ENCODE measurements around the gene WDR7.

The WDR7 gene

DNA sequence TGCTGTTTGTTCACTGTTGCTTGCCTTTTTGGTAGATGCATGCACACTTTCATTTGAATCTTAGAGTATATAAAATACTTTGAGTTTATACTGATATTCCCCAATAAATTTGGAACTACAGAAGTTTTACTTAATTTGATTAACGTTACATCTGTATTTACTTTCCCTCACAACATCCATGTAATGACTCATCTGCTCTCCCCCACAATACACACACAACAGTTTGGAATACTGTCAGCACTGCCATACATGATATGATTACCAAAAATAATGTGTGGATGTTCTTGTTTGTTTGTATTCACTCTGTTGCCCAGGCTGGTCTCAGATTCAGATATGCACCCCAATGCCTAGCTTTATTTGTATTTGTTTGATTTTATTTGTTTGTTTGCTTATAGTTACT, 144.2 kb downstream of the WDR7 start:
- DNase-seq (ENCODE audit: extremely low read depth in 1 of 2, low read depth in 1 of 2), result no peak

DNA sequence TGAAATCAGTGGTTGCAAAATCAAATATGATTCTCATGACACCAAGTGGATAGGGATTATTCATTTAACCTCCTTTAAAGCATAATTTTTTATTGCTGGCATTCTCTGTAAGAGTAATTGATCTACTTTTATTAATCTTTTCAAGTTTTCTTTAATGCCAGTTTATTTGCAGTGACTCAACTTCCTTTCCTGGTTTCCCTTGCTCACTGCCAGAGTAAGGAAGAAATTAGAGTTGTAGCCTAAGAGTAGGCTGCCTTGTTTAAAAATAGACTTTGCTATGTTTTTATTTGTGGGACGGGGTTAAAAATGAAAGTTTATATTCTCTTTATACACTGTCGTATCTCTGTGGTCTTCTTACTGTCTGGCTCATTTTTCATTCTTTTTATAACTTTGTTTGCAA, 148.6 kb downstream of the WDR7 start:
- DNase-seq (ENCODE audit: extremely low read depth in 1 of 2, low read depth in 1 of 2), result no peak

DNA sequence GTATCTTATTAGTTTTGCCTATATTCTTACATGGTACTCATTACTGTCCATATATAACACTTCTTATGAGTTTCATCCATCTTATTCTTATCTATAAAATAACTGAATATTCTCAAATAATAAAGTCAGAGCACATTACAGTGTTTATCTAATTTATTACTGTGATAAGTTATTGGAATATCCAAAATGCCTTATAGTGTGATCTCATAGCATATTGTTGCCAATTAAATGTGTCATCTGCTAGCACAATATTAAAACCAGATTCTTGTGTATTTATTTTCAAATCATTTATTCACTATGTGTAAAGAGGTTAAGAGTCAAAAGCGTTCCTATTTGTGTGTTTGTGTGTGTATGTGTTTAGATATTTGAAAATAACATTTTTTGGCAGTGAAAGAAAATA, 151.9 kb downstream of the WDR7 start:
- no peak for DNase-seq (ENCODE audit: extremely low read depth in 1 of 2, low read depth in 1 of 2)

DNA sequence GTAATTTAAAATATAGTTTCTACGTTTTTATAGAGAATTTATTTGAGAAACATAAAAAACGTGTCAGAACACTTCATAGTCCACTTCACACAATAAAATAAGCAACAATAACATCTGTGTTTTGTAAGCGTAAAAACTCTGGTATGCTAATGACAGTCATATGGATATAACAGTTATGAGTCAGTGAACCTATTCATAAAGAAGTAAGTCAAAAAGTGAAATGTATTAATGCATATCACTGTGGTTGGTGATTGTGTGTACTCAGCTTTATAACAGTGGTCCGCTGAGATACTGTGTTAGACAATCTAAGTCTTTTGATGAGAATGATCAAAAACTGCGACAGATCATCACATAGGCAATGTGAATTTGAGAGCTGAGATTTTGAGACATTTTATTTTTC, 153.2 kb downstream of the WDR7 start:
- no peak for DNase-seq (ENCODE audit: extremely low read depth in 1 of 2, low read depth in 1 of 2)

DNA sequence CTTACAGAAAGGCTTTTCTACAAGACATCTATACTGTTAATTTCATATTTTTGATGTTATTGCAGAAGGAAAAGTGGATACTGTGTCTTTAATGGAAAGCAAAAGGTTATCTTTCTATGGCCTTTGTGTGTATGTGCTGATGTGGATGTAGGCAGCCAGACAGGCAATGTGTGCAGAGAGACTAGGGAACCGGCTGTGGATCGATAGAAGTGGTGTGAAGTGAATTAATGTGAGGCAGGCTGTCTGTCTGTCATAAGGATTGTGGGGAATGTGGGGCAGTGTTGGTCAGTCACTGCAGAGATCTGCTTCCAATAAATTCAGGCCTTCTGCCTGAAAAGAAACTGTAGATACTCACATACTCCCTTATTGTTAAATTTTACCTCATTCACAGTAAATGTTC, 156.7 kb downstream of the WDR7 start:
- no peak for DNase-seq (ENCODE audit: extremely low read depth in 1 of 2, low read depth in 1 of 2)

DNA sequence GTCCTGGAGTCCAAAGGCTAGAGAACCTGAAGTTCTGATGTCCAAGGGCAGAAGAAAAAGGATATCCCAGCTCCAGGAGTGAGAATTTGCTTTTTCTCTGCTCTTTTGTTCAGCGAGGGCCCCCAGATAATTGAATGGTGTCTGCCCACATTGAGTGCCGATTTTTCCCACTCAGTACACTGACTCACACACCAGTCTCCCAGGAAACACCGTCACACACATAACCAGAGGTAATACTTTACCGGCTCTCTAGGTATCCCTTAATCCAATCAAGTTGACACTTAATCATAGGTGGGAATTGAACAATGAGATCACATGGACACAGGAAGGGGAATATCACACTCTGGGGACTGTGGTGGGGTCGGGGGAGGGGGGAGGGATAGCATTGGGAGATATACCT, 161.5 kb downstream of the WDR7 start:
- DNase-seq (ENCODE audit: extremely low read depth in 1 of 2, low read depth in 1 of 2), result no peak

DNA sequence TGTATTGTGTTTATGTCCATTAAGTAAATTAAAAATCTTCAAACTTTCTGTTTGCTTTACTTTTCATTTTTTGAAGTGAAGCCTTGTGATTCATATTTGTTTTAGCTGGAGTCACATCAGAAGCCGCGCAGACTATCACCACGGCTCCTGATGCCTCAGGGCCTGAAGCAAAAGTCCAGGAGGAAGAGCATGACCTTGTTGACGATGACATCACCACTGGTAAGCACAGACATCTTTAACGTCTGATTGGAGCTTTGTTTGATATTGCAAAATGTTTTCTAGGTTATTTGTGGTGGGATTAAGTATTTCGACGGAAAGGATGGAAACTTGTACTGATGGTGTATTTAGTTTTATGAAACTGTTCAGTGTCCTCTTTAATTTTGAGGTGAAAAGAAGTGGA, 164.8 kb downstream of the WDR7 start:
- DNase-seq (ENCODE audit: extremely low read depth in 1 of 2, low read depth in 1 of 2), result no peak

DNA sequence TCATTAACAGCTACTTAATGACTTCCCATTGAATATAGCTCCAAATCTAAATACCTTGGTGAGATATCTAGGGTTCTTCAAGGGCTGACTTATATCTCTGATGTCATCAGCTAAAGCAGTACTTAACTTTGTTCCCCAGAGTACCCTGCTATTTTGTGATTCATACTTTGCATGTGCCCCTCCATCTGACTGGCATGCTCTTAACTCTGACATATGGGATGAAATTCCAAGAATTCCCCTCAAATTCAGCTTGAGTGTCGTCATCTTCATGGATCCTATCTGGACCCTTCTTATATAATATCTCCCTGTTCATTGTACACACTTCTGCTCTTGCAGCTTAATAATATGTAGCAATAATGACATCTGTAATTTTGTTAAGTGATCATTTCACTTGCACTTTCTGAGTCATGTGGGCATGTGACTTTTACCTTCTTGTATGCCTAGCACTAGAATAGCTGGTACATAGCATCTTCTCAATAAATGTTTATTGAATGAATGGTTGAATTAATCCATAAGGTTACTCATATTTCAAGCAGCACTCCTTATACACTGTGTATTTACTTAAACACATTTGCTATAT, 172.9 kb downstream of the WDR7 start:
- no peak for DNase-seq (ENCODE audit: extremely low read depth in 1 of 2, low read depth in 1 of 2)

DNA sequence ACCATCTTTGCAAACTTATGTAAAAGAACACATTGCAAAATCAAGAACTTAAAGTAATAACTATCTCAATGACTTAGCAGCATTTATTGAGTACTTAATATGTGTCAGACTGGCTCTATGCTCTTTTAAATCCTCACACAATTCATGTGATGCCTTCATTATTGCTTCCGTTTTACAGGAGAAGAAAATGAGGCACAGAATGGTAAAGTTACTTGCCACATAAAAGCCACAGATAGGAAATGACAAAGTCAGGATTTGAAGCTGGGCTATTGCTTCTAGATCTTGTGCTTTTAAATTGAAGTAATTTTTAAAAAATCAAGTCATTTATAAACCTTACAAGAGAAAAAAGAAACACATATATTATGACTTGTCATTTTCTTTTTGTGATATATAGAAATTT, 174.2 kb downstream of the WDR7 start:
- DNase-seq (ENCODE audit: extremely low read depth in 1 of 2, low read depth in 1 of 2), result no peak

DNA sequence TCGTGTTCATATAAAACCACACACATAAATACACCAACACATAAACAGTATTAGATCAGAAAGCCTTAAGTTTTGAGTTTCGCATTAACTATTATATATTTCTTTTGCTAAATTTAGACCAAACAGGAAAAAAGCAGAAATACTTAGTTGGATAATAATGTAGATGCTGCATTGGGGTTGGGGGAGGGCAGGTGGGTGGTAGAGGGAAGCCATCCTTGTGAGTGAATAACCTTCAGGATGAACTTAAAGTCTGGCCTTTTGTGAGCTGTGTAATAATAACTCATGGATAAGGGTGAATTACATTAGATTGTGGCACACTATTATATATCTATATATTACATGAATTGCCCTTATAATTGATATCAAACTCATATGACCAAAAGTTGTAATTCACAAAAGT, 174.7 kb downstream of the WDR7 start:
- DNase-seq (ENCODE audit: extremely low read depth in 1 of 2, low read depth in 1 of 2), result no peak

DNA sequence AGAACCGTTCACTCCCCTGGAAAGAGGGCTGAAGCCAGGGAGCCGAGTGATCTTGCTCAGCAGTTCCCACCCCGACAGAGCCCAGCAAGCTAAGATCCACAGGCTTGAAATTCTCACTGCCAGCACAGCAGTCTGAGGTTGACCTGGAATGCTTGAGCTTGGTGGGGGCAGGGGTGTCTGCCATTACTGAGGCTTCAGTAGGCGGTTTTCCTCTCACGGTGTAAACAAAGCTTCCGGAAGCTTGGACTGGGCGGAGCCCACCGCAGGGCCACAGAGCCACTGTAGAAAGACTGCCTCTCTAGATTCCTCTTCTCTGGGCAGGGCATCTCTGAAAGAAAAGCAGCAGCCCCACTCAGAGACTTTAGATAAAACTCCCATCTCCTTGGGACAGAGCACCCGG, 180.8 kb downstream of the WDR7 start:
- DNase-seq (ENCODE audit: extremely low read depth in 1 of 2, low read depth in 1 of 2), result no peak

DNA sequence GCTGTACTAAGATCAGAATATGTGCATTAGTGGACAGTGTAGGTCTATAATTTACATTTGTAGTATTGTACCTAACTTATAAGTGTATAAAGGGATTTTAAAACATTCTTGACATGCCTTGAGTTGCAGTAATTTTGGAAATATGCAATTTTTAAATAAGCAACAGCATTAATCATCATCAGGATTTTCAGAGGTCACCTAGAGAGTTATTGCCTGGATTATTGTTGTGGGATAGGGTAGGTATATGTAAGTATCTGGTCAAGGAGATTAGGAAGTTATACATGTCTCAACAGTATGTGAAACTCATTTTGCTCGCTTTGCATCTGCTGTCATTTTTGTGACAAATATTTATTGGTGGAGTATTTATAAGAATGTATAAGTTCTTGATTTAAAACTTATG, 184.2 kb downstream of the WDR7 start:
- no peak for DNase-seq (ENCODE audit: extremely low read depth in 1 of 2, low read depth in 1 of 2)

DNA sequence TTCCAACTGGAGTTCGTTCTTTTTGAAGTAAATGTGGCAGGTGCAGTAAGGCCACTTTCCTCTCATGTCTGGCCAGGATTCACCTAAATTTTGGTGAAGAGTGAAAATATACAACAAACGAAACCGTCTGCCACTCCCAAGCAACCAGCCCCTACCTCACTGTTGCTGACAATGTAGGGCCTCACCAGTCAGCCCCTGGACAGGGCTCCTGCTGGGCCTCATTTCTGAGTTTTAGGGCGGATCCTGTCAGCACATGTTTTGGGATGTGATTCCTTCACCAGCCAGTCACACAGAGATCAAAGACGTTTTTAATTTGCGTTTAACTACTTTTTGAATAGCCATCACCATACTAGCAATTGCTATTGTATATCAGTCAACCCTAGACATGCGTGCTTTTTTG, 185.0 kb downstream of the WDR7 start:
- no peak for DNase-seq (ENCODE audit: extremely low read depth in 1 of 2, low read depth in 1 of 2)

DNA sequence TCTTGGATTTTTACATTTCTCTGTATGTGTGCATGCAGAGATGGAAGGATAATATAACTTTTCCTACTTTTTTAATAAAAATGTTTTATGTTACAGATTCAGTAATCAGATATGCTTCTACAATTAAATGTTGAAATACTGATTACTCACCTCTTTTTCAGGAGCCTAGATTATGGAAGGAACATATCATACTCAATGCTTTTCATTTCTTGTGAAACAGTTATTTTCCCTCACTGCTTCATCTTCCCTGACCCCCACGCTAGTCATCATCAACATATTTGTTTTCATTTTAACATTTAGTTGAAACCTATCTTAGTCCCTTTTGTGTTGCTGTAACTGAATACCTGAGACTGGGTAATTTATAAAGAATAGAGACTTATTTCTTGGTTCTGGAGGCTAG, 190.7 kb downstream of the WDR7 start:
- DNase-seq (ENCODE audit: extremely low read depth in 1 of 2, low read depth in 1 of 2), result no peak

DNA sequence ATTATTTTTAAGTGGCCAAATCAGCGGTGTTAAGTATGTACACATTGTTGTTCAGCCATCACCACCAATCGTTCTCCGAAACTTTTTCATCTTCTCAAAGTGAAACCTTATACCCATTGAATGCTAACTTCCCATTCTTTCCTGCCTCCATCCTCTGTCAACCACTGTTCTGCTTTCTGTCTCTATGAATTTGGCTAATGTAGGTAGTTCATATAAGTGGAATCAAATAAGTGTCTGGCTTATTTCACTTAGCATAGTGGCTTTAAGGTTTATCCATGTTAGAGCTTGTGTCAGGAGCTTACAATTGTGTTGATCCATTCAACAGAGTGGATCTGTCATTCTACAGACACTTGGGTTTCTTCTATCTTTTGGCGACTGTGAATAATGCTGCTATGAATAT, 192.1 kb downstream of the WDR7 start:
- no peak for DNase-seq (ENCODE audit: extremely low read depth in 1 of 2, low read depth in 1 of 2)

DNA sequence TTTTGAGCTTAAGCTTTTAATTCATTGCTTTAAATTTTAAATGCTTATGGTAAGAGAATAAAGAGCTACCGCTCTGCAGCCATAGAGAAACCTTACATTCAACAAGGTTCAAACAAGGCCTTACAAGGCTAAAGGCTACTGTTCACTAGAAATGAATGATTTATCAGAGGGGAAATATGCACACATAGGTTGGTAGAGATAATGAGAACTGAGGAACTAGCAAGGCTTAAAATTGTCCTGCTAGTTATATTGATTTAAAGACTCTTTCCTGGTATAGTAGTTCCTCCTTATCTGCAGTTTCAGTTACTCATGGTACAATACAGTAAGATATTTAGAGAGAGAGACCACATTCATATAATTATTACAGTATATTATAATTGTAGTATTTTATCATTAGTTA, 193.4 kb downstream of the WDR7 start:
- no peak for DNase-seq (ENCODE audit: extremely low read depth in 1 of 2, low read depth in 1 of 2)

DNA sequence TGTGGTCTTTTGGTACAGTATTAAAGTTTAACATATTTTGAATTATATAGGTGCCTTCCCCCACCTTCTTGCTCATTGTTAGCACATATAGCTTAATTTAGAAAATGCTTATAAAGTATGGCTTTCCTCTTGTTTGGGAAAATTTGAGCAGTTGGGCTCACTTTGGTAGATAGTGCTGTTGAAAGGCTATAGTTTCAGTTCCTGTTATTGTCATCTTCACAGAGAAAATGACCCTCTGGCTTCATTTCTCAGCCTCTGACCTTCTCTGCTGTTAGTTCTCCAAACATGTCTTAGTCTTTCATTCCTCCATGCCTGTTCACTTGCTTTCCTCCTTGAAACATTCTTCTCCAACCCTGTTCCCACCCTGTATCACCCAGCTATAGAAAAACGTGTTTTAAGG, 200.6 kb downstream of the WDR7 start:
- DNase-seq (ENCODE audit: extremely low read depth in 1 of 2, low read depth in 1 of 2), result no peak

DNA sequence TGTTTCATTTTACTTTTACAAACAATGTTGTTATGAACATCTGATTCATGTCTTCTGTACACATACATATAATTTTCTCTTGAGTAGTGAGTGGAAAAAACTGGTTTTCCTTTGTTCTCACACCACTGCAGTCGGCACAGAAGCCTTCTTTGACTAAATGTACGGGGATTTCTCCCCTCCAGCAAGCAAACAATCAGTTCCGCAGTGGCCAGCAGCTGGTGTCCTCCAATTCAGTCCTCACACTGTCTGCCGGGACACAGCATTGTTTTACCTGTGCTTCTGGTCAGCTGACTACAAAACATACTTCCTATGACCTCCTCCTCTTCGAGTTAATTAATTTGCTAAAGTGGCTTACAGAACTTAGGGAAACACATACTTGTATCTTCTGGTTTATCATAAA, 202.8 kb downstream of the WDR7 start:
- no peak for DNase-seq (ENCODE audit: extremely low read depth in 1 of 2, low read depth in 1 of 2)

DNA sequence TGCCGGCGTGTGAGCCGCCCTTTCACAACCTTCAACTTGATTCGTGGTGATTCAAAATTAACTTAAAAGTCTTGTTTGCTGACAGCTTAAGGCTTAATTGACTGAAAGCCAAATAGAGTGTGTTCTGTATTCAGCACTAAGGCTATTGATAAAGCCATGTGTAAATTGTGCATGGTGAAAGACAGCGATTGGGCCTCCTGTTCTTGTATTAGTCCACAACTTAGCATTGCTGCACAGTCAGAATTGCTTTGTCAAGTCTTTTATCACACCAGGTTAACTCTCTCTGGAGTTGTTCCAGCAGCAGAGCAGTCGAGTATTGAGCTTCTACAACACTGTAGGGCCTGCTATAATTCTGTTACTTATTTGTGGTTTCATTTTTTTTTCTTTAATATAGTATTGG, 210.1 kb downstream of the WDR7 start:
- no peak for DNase-seq (ENCODE audit: extremely low read depth in 1 of 2, low read depth in 1 of 2)

DNA sequence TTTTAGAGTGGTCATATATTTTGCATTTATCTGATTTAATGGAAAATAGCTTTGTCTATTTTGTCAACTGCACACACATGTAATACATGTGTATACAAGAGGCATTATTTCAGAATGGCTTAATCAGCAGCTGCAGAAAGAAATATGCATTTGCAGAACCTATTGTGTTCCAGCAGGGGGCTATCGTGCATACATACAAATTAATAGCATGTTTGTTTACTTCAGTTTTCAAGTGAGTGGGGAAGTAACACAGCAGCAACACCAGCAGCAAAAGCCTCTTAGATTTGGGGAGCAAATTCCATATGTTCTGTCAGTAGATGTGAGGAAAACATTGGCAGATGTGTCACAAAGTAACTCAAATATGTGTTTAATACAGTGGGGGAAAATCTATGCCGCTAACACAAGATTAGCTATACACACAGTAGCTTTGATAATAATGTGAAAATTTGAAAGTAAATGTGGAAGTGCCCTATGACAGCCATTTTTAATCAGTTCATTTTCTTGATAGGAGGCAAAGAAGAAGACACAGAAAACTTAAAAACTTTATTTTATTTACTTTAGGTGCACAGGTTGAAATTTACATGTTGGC, 218.1 kb downstream of the WDR7 start:
- no peak for DNase-seq (ENCODE audit: extremely low read depth in 1 of 2, low read depth in 1 of 2)

DNA sequence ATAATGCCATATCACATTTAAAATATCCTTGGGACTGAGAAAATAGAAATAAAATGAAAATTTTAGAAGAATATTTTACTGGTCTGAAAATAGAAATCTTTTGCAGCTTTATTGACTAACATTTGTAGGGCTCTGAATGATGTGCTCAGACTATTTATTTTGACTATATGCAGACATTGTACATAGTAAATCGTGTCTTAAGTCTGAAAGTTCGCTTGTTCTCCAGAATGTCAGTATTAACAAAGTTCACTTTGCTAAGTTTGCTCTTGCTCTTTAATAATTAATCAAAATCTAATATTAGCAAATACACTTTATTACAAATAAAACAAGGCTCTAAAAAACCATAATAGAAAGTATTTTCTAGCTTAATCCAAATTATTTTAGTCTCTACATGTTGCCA, 219.8 kb downstream of the WDR7 start:
- no peak for DNase-seq (ENCODE audit: extremely low read depth in 1 of 2, low read depth in 1 of 2)

DNA sequence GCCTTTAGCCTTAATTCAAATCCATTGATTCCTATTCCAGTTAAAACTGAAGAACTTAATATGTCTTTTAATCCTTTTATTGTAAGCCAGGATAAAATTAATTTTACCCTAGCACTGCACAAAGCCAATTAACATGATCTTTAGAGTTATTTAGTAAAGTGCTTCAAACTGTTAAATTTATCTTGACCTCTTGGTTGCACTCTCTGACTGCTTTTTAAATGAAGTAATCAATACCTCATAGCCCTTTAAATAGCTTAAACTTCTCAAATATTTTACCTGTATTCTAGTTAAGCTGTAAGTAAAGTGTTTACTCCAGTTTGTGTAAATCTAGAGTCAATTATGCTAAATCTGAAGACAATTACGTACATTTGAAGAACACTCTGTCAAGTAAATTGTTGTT, 221.0 kb downstream of the WDR7 start:
- no peak for DNase-seq (ENCODE audit: extremely low read depth in 1 of 2, low read depth in 1 of 2)

DNA sequence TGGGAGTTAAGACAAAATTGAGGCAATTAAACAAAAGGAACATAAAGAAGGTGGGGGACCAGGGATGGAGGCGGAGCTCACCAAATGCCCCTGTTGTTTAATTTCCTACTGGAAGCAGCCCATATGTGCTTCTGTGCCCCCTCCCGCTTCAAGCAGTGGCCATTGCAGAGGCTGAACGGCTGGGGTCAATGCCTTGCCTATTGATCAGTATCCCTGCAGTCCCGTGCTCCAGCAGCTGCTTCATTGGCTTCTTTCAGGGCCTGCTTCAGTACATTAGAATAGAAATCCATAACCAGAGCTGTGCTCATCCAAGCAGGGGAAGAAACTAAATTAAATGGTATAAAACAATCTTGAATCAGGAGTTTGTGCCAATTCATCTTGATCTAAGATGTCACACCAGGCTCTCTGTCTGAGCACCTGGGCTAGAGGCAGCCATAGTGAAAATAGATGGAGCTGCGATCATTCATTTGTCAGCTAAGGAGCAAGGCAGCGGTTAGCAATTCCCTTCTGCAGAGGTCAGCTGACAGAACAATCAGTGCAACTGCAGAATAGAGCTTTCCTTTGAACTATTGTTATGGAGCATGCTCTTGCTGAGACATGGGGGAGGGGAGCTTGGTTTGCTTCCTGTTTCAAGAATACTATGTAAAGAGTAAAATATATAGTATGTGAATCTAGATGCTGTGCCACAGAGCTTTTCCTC, 222.4 kb downstream of the WDR7 start:
- no peak for DNase-seq (ENCODE audit: extremely low read depth in 1 of 2, low read depth in 1 of 2)
